Retinal pigment epithelial cell (primary cell): ENCODE results near the gene MOCS3.
A peak's percentile ranks its signal among the peaks of the same experiment; 100 is the strongest.

Experiments used
- DNase-seq: peaks from one replicate; pipeline ENCODE4 v3.0.0-alpha.2; 2010; ENCODE audit warnings: low read depth
- H3K4me3 ChIP-seq: 2 replicates; pipeline ENCODE4 v1.5.1; 2011; ENCODE audit warnings: mild to moderate bottlenecking, low read length, control low read depth, moderate library complexity
- TF ChIP-seq, protein P1 (sequence below): conservative IDR thresholded peaks from 2 replicates; pipeline ENCODE4 v1.5.1; 2011; ENCODE audit warnings: low read depth, low read length, control low read depth, inconsistent platforms

The MOCS3 gene

DNA sequence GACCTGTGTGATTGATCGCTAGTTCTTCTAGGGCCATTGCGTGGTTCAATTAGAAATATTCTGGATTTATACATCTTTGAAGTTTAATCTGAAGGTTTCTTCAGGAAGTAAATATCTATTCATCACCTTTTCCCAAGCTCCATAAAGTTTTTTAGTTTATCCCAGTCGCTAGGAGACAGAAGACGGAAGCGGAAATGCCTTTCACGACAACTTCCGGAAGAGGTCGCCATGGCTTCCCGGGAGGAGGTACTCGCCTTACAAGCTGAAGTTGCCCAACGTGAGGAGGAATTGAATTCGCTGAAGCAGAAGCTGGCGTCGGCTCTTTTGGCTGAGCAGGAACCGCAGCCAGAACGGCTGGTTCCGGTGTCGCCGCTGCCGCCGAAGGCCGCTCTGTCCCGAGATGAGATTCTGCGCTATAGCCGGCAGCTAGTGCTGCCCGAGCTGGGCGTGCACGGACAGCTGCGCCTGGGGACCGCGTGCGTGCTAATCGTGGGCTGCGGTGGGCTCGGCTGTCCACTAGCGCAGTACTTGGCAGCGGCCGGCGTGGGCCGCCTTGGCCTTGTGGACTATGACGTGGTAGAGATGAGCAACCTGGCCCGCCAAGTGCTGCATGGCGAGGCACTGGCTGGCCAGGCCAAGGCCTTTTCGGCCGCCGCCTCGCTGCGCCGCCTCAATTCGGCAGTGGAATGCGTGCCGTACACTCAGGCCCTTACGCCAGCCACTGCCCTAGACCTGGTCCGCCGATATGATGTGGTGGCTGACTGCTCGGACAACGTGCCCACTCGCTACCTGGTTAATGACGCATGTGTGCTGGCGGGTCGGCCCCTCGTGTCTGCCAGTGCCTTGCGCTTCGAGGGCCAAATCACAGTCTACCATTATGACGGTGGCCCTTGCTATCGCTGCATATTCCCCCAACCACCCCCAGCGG lies at the start of gene MOCS3:
MOCS3 (plus strand) TSS at position 204 of the 928 bp plus-strand sequence; CDS start at position 229, 25 bp downstream.
- DNase-seq: peak; percentile 74
- peak within 1 kb of the TSS; percentile 99 for H3K4me3 ChIP-seq
- TF ChIP-seq, protein P1, sequence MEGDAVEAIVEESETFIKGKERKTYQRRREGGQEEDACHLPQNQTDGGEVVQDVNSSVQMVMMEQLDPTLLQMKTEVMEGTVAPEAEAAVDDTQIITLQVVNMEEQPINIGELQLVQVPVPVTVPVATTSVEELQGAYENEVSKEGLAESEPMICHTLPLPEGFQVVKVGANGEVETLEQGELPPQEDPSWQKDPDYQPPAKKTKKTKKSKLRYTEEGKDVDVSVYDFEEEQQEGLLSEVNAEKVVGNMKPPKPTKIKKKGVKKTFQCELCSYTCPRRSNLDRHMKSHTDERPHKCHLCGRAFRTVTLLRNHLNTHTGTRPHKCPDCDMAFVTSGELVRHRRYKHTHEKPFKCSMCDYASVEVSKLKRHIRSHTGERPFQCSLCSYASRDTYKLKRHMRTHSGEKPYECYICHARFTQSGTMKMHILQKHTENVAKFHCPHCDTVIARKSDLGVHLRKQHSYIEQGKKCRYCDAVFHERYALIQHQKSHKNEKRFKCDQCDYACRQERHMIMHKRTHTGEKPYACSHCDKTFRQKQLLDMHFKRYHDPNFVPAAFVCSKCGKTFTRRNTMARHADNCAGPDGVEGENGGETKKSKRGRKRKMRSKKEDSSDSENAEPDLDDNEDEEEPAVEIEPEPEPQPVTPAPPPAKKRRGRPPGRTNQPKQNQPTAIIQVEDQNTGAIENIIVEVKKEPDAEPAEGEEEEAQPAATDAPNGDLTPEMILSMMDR: no peak

- TF ChIP-seq, protein P1: no peak
- H3K4me3 ChIP-seq: no peak overlapping the region
- no peak for DNase-seq
Measured at GRCh38 chr20:50909413-50909812, 49.2 kb upstream of the MOCS3 start.

- H3K4me3 ChIP-seq: no peak overlapping the region
- TF ChIP-seq, protein P1: no peak
- DNase-seq: no peak
Measured at GRCh38 chr20:50911030-50911429, 47.6 kb upstream of the MOCS3 start.

- DNase-seq: no peak
- TF ChIP-seq, protein P1: no peak
- no peak overlapping the region for H3K4me3 ChIP-seq
Measured at GRCh38 chr20:50911716-50912115, 46.9 kb upstream of the MOCS3 start.

- H3K4me3 ChIP-seq: no peak overlapping the region
- TF ChIP-seq, protein P1: no peak
- no peak for DNase-seq
Measured at GRCh38 chr20:50913690-50914375, 44.8 kb upstream of the MOCS3 start.

GRCh38 chr20:50915424-50915823 lies 43.2 kb upstream of the MOCS3 start:
- no peak for DNase-seq
- no peak overlapping the region for H3K4me3 ChIP-seq
- TF ChIP-seq, protein P1: no peak
